Measurements from ENCODE around the gene IGF1R.
"Not testable (repeated sequence)": the region's sequence is repeated elsewhere in the genome, so short reads cannot be mapped to it uniquely, and the experiment has no call there.

The IGF1R gene

DNA sequence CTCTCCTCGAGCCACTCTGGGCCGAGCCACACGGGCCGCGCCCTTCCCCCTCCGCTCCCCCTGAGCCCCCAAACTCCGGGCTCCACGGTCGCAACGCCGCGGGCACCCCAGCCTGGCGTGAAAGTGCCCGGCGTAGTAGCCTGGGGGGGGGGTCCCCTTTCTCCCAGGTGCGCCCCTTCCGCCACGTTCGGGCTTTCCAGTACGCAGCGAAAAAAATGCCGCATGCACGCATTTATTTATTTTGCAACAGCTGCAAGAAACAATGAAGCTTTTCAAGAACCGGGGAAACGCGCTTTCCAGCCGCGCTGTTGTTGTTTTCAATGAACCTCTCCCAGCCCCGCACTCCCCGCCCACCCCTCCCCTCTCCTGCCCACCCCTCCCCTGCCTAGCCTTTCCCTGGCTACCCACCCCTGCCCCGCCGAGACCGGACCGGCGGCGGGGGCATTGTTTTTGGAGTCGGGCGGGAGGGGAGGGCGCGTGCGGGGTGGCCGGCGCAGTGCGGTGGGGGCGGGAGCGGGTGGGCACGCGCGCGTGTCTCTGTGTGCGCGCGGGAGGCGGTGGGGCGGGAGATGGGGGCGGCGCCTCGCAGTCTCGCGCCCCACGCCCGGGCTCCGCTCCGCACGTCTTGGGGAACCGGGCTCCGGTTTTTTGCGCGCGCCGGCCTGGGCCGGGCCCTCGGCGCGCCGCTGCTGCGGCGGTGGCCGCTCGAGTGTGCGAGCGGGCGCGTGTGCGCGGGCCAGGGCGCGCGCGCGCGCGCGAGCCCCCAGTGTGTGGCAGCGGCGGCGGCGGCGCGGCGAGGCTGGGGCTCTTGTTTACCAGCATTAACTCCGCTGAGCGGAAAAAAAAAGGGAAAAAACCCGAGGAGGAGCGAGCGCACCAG, at the start of gene IGF1R:
TSS of gene IGF1R (plus strand) at position 766 of the 880 bp plus-strand sequence. CDS start 1,043 bp downstream, outside the sequence.
- peaks cover 29% of the 10 kb centered on the region for H3K4me1 Mint-ChIP-seq (ENCODE audit: low read depth)
- H3K27me3 Mint-ChIP-seq, result peaks cover 55% of the 10 kb centered on the region

DNA sequence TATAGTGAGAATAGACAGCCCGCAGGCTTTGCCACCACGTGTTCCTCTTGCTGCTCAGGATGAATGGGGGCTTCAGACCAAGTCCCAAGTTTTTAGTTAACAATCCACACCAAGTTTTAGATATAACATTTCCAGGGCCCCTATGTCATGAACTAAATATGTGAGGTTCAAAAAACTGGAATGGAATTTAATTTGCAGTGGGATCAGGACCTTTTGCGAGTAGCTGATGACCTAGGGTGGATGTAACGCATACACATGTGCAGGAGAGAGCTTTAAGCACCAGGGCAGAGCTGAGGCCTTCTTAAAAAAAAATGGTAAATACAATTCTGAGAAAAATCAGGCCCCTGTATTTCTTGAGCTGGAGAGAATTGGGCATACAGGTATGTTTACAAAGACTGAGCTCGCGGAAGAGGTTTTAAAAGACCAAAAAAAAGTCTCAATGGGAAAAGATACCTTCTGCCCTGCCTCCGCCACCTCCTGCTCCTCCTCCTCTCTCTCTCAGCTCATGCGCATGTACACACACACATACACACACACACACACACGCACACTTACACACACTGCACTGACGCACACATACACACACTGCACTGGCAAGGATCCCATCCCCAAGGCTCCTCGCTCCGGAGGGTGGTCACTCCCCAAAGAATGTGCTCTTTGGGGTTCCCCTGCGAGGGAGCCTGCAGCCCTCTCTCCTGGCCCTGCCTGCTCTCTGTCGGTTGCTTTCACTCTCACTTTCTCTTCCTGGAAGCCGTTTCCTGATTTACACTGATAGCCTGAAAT, 48.2 kb upstream of the IGF1R start:
- Mint-ChIP-seq H3K4me1 (ENCODE audit: low read depth) (peaks cover 10% of the 10 kb centered on the region), H3K4me3 (peak overlapping the region; percentile 91)

More for the DNA sequence above, at the start of gene IGF1R:
- Mint-ChIP-seq H3K4me3 (peak within 1 kb of the TSS; percentile 93), H3K9me3 (no peaks in the 10 kb centered on the region), H3K27ac (peak within 1 kb of the TSS; percentile 89), H3K36me3 (ENCODE audit: low read depth) (peaks cover 17% of the 10 kb centered on the region)
- intact Hi-C loops (cut with micrococcal nuclease), result loop anchor here (1.0 to 10.0 kb wide), 2 partner anchors 205 to 407 kb away; no protein-coding TSS in a partner anchor

DNA sequence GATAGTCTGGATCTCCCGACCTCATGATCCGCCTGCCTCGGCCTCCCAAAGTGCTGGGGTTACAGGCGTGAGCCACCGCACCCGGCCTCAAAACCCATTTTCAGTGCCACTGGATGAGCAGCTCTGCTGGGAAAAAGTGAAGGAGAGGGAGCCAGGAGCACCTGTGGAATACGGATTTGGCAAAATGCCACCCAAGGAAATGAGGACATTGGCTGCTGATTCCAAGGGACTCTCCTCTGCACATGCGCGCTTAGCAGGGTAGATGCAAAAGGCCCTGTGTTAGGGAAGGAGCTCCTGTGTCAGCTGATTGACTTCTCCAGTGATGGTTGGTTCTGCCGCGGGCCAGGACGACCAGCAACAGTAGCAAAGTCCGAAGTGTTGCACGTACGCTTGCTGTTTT, 43.4 kb upstream of the IGF1R start:
- Mint-ChIP-seq H3K27ac (no peak overlapping the region), H3K4me1 (ENCODE audit: low read depth) (peaks cover 8% of the 10 kb centered on the region), H3K4me3 (no peak overlapping the region), H3K27me3 (no peaks in the 10 kb centered on the region), H3K9me3 (no peaks in the 10 kb centered on the region), H3K36me3 (ENCODE audit: low read depth) (peaks cover 6% of the 10 kb centered on the region)
- intact Hi-C loops (cut with micrococcal nuclease), result no loop called here

More for the DNA sequence above, 48.2 kb upstream of the IGF1R start:
- no peaks in the 10 kb centered on the region for H3K9me3 Mint-ChIP-seq
- intact Hi-C loops (cut with micrococcal nuclease), result no loop called here
- peaks cover 6% of the 10 kb centered on the region for H3K36me3 Mint-ChIP-seq (ENCODE audit: low read depth)
- H3K27me3 Mint-ChIP-seq, result peaks cover 7% of the 10 kb centered on the region
- peak overlapping the region; percentile 65 for H3K27ac Mint-ChIP-seq

DNA sequence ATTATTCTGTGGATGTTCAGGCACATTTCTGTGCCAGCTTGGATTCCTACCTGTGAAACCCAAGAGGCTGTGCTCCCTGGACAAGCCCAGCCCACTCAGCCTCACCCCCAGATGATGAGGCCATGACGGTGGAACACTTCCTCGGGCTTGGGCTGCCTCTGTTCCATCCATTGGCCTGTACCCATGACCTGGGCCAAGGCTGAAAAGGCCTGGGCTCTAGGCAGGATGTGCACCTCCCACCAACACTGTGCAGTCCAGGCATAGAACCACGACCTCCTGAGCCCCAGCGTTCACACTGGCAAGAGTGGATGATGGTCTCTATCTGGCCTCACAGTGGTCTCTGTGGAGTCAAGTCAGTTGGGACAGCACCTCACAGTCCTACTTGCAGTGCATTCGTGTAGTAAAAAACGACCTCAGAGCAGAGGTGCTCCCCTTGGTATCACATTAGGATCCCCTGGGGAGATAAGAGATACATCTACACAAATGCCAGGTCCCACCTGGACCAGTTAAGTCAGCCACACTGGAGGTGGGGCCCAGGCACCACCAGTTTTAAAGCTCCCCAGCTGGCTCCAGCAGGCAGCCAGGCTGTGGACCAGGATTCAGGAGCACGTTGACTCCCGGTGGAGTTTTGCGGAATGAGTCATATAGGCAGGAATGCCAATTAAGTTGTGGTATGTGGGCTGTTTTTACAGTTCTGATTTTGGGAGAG, 39.0 kb upstream of the IGF1R start:
- Mint-ChIP-seq H3K4me1 (ENCODE audit: low read depth) (no peaks in the 10 kb centered on the region), H3K27me3 (no peaks in the 10 kb centered on the region), H3K36me3 (ENCODE audit: low read depth) (no peaks in the 10 kb centered on the region), H3K9me3 (no peaks in the 10 kb centered on the region), H3K27ac (no peak overlapping the region), H3K4me3 (no peak overlapping the region)
- intact Hi-C loops (cut with micrococcal nuclease), result no loop called here

DNA sequence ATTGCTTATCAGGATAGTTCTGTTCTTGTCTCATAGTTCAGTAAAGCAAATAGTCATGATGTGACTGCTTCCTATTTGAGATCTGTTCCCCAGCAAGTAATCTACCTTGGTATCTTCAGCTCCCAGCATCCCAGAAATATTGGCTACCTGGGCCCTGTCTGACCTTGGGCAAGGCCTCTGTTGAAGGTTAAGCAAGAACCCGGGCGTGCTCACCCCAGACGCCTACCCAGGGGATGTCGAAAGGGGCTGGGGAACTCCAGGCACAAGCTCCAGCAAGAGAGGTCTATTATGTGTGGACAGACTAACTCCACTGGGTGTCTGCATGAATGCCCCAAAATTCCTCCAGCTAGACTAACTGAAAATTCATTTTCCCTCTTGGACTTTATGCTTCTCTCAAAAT, 37.3 kb upstream of the IGF1R start:
- Mint-ChIP-seq H3K27me3 (no peaks in the 10 kb centered on the region), H3K9me3 (no peaks in the 10 kb centered on the region), H3K4me3 (no peak overlapping the region), H3K27ac (no peak overlapping the region), H3K4me1 (ENCODE audit: low read depth) (no peaks in the 10 kb centered on the region), H3K36me3 (ENCODE audit: low read depth) (no peaks in the 10 kb centered on the region)
- intact Hi-C loops (cut with micrococcal nuclease), result no loop called here

DNA sequence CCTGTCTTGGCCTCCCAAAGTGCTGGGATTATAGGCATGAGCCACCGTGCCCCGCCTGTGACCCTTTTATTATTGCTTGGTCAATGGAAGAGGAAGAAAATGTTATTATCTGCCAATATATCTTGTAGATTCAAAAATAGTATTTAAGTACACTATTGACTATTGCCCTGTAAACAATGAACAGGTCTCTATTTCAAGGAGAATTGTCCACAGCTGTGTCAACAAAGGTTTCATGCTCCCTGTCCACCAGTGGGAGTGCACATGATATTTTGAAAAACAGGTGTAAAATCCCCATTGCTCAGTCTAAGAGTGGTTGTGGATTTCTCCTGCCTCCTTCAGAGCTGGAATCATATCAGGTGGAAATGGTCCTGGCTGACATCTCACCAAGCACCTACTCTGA, 36.5 kb upstream of the IGF1R start:
- intact Hi-C loops (cut with micrococcal nuclease), result no loop called here
- no peaks in the 10 kb centered on the region for H3K4me1 Mint-ChIP-seq (ENCODE audit: low read depth)
- no peaks in the 10 kb centered on the region for H3K9me3 Mint-ChIP-seq
- H3K27ac Mint-ChIP-seq, result no peak overlapping the region
- H3K27me3 Mint-ChIP-seq, result peaks cover 3% of the 10 kb centered on the region
- no peak overlapping the region for H3K4me3 Mint-ChIP-seq
- no peaks in the 10 kb centered on the region for H3K36me3 Mint-ChIP-seq (ENCODE audit: low read depth)

DNA sequence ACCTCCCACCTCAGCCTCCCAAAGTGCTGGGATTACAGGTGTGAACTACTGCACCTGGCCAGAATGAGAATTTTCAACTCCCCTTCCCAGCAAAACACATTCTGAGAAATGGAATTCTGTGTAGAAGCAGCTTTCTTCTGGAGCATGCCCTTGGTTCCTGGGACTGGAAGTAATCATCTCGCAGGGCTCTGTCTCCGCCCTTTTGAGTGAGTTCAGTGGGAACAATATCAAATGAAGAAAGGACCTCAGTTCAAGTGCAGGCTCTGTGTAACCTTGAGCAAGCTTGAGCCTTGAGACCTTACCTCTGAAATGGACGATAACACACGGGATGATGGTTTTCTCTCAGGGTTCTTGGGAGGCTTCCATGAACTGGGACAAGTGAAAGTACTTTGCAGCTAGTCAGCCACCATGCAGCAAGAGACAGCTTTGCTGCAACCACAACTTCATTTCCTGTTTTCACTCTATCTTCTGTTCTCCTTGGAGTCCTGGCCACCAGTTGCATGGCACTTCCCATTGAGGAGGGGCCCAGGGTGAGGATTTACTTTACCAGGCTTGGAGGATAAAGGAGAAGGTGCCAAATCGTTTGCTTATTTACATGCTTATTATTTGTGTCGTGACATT, 35.7 kb upstream of the IGF1R start:
- H3K4me1 Mint-ChIP-seq (ENCODE audit: low read depth), result no peaks in the 10 kb centered on the region
- intact Hi-C loops (cut with micrococcal nuclease), result no loop called here
- H3K27me3 Mint-ChIP-seq, result peaks cover 3% of the 10 kb centered on the region
- no peak overlapping the region for H3K4me3 Mint-ChIP-seq
- no peak overlapping the region for H3K27ac Mint-ChIP-seq
- no peaks in the 10 kb centered on the region for H3K9me3 Mint-ChIP-seq
- no peaks in the 10 kb centered on the region for H3K36me3 Mint-ChIP-seq (ENCODE audit: low read depth)

DNA sequence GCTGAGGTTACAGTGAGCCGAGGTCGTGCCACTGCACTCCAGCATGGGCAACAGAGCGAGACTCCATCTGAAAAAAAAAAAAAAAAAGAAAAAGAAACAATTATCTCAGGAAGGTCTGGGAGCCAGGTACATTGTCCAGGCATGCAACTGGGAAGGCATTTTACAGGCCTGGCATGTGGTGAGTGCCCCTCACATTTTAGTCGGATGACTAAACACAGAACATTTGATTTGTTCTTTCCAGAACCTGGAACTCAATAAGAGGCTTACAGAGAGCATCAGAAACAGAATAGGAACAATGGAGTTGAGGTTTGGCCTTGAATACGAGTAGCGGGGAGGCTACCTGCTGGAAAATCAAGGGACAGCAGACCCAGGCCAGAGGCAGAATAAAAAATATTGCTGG, 33.7 kb upstream of the IGF1R start:
- Mint-ChIP-seq H3K4me1 (ENCODE audit: low read depth) (no peaks in the 10 kb centered on the region), H3K4me3 (no peak overlapping the region), H3K9me3 (no peaks in the 10 kb centered on the region), H3K27me3 (peaks cover 13% of the 10 kb centered on the region), H3K36me3 (ENCODE audit: low read depth) (no peaks in the 10 kb centered on the region), H3K27ac (no peak overlapping the region)
- intact Hi-C loops (cut with micrococcal nuclease), result no loop called here

DNA sequence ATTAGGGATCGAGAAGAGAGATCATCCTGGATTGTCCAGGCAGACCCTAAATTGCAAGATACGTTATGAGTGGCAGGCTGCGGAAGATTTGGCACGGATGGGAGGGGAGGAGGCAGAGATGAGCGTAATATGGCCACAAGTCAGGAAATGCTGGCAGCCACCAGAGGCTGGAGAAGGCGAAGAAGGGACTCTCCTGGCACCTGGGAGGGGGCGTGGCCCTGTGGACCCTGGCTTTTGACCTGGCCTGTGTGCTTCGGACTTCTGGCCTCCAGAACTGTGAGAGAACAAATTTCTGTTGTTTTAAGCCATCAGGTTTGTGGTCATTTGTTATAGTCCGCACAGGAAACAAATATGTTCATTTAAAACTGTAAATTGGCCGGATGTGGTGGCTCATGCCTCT, 31.9 kb upstream of the IGF1R start:
- H3K4me1 Mint-ChIP-seq (ENCODE audit: low read depth), result no peaks in the 10 kb centered on the region
- intact Hi-C loops (cut with micrococcal nuclease), result no loop called here
- peaks cover 22% of the 10 kb centered on the region for H3K27me3 Mint-ChIP-seq
- no peaks in the 10 kb centered on the region for H3K9me3 Mint-ChIP-seq
- no peak overlapping the region for H3K4me3 Mint-ChIP-seq
- H3K36me3 Mint-ChIP-seq (ENCODE audit: low read depth), result no peaks in the 10 kb centered on the region
- H3K27ac Mint-ChIP-seq, result no peak overlapping the region

DNA sequence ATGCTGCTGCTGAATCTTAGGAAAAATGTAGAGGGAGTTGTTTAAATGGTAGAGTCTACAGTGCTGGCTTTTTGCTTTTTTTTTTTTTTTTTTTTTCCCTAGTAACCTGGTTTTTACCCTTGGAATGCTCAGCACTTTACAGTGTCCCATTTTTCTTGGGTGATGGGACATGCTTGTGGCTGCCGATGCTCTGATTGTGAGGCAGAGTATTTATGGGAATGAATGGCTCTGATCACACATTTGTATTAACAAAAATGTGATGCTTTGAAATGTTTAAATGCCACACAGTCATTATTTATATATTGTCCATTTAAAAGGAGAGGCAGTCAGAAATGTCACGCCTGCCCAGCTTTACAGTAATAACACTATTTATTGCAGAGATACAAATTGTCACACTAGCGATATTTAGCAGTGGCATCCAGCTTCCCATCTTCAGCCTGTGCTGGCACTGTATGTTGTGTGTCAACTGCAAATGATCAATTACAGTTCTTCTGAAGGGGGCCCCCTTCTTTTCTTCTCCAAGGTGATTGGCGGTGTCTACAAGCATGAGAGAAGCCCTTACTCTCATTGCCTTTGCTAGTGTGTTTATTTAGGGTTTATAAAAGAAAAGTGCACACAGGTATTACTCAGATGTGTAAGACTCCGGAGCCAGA, 30.9 kb upstream of the IGF1R start:
- no peak overlapping the region for H3K27ac Mint-ChIP-seq
- H3K4me3 Mint-ChIP-seq, result no peak overlapping the region
- no peaks in the 10 kb centered on the region for H3K36me3 Mint-ChIP-seq (ENCODE audit: low read depth)
- peaks cover 26% of the 10 kb centered on the region for H3K27me3 Mint-ChIP-seq
- H3K4me1 Mint-ChIP-seq (ENCODE audit: low read depth), result no peaks in the 10 kb centered on the region
- no peaks in the 10 kb centered on the region for H3K9me3 Mint-ChIP-seq
- intact Hi-C loops (cut with micrococcal nuclease), result no loop called here

DNA sequence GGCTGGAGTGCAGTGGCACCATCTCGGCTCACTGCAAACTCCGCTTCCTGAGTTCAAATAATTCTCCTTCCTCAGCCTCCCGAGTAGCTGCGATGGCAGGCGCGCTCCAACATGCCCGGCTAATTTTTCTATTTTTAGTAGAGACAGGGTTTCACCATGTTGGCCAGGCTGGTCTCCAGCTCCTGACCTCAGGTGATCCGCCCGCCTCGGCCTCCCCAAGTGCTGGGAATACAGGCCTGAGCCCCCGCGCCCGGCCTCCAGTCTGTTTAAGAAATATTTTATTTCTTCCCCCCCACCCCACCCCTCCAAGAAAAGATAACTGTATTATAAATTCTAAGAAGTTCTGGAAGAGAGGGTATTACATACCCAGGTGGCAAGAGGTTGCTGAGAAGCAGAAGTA, 29.8 kb upstream of the IGF1R start:
- H3K36me3 Mint-ChIP-seq (ENCODE audit: low read depth); intact Hi-C loops (cut with micrococcal nuclease); H3K4me3 Mint-ChIP-seq; H3K4me1 Mint-ChIP-seq (ENCODE audit: low read depth); H3K27ac Mint-ChIP-seq; H3K9me3 Mint-ChIP-seq: not testable (repeated sequence)
- peaks cover 30% of the 10 kb centered on the region for H3K27me3 Mint-ChIP-seq

DNA sequence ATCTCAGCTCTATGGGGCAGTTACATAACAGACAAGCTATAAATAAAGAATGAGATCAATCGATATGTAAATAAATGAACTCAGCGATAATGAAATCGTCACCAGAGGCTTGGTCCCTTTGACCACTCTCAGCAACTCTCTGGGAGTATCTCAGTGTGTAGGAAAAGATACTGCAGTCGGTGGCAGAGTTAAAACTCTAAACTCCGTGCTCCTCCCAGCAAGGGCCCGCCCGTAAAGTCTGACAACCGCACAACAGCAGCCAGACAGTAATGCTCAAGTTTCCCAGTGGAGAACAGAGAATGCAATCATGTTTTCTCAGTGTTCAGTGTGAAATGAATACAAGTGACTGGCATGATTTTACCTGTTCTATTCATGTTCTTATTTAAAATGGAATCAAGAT, 28.3 kb upstream of the IGF1R start:
- H3K4me1 Mint-ChIP-seq (ENCODE audit: low read depth), result no peaks in the 10 kb centered on the region
- H3K27me3 Mint-ChIP-seq, result peaks cover 32% of the 10 kb centered on the region
- H3K27ac Mint-ChIP-seq, result no peak overlapping the region
- no peak overlapping the region for H3K4me3 Mint-ChIP-seq
- H3K9me3 Mint-ChIP-seq, result no peaks in the 10 kb centered on the region
- intact Hi-C loops (cut with micrococcal nuclease), result no loop called here
- no peaks in the 10 kb centered on the region for H3K36me3 Mint-ChIP-seq (ENCODE audit: low read depth)

DNA sequence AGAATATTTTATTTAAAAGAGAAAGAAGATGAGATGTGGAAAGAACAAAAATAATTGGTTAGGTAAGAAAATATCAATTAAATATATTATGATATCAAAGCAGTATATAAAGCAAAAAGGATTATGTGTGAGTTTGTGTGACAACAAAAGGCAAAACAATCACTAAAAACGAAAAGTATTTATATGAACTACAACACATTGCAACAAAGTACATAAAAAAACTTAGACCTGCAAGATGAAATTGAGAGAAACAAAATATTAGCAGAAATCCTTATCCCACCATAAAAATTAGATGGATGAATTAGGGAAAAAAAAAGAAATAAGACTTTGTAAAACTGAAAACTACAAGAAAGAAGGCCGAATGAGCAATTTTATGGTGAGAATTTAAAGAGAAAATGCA, 27.3 kb upstream of the IGF1R start:
- Mint-ChIP-seq H3K36me3 (ENCODE audit: low read depth) (no peaks in the 10 kb centered on the region), H3K4me1 (ENCODE audit: low read depth) (no peaks in the 10 kb centered on the region), H3K27me3 (peaks cover 37% of the 10 kb centered on the region), H3K9me3 (no peaks in the 10 kb centered on the region), H3K27ac (no peak overlapping the region), H3K4me3 (no peak overlapping the region)
- intact Hi-C loops (cut with micrococcal nuclease), result no loop called here
